ENCODE data around the gene MAP4K4.
"Not testable (repeated sequence)": the region's sequence is repeated elsewhere in the genome, so short reads cannot be mapped to it uniquely, and the experiment has no call there.

Gene MAP4K4

GRCh38 chr2:101744832-101745231 lies 47.3 kb downstream of the MAP4K4 start:
- DNase-seq, result no peak

GRCh38 chr2:101745711-101746694 lies 48.5 kb downstream of the MAP4K4 start:
- DNase-seq, result no peak

- no peak for DNase-seq
These were observed 50.5 kb downstream of the MAP4K4 start for GRCh38 chr2:101748000-101748399.

GRCh38 chr2:101748462-101748861 lies 51.0 kb downstream of the MAP4K4 start:
- not testable (repeated sequence) for DNase-seq

- DNase-seq, result no peak
These were observed 53.2 kb downstream of the MAP4K4 start for GRCh38 chr2:101750688-101751087.

- DNase-seq, result no peak
These were observed 53.8 kb downstream of the MAP4K4 start for GRCh38 chr2:101751276-101751815.

GRCh38 chr2:101751875-101752619 lies 54.5 kb downstream of the MAP4K4 start:
- DNase-seq, result no peak

- DNase-seq, result no peak
These were observed 55.5 kb downstream of the MAP4K4 start for GRCh38 chr2:101752716-101753616.

GRCh38 chr2:101753720-101754490 lies 56.4 kb downstream of the MAP4K4 start:
- no peak for DNase-seq

- no peak for DNase-seq
These were observed 57.1 kb downstream of the MAP4K4 start for GRCh38 chr2:101754618-101755017.

GRCh38 chr2:101756266-101756665 lies 58.8 kb downstream of the MAP4K4 start:
- no peak for DNase-seq

- DNase-seq, result no peak
These were observed 60.5 kb downstream of the MAP4K4 start for GRCh38 chr2:101758001-101758400.

- no peak for DNase-seq
These were observed 61.7 kb downstream of the MAP4K4 start for GRCh38 chr2:101759162-101759561.

- no peak for DNase-seq
These were observed 65.1 kb downstream of the MAP4K4 start for GRCh38 chr2:101762451-101763171.

- no peak for DNase-seq
These were observed 66.2 kb downstream of the MAP4K4 start for GRCh38 chr2:101763496-101764333.

- DNase-seq, result no peak
These were observed 68.8 kb downstream of the MAP4K4 start for GRCh38 chr2:101766337-101766736.

- no peak for DNase-seq
These were observed 69.6 kb downstream of the MAP4K4 start for GRCh38 chr2:101766871-101767739.

- peak; percentile 13 for DNase-seq
These were observed 71.2 kb downstream of the MAP4K4 start for GRCh38 chr2:101768556-101769220.
